ACC112 (cell line): ENCODE results near the gene WT1.

Experiments used
- H2AFZ ChIP-seq: fragments of 200-600 bp; sonication (generic); one replicate; pipeline ENCODE4 v1.6.0; 2017; ENCODE audit warnings: antibody characterized with exemption, low read length; ENCODE audit not compliant: unreplicated experiment
- H3K27ac ChIP-seq: fragments of 200-600 bp; sonication (generic); 2 replicates; pipeline ENCODE4 v1.5.1; 2014; ENCODE audit warnings: low read depth, mild to moderate bottlenecking, antibody characterized with exemption, low read length, moderate library complexity
- H3K27me3 ChIP-seq: fragments of 200-600 bp; sonication (generic); 2 replicates; pipeline ENCODE4 v1.6.1; 2014; ENCODE audit warnings: mild to moderate bottlenecking, antibody characterized with exemption, low read length, moderate library complexity, mixed read lengths; ENCODE audit not compliant: insufficient read depth
- H3K36me3 ChIP-seq: fragments of 200-600 bp; sonication (generic); 2 replicates; pipeline ENCODE4 v1.6.1; 2016; ENCODE audit warnings: mild to moderate bottlenecking, antibody characterized with exemption, low read length, moderate library complexity, mixed read lengths; ENCODE audit not compliant: insufficient read depth
- H3K4me1 ChIP-seq: fragments of 200-600 bp; sonication (generic); one replicate; pipeline ENCODE4 v1.6.1; 2016; ENCODE audit warnings: low read length, mixed read lengths; ENCODE audit not compliant: insufficient read depth, unreplicated experiment, control insufficient read depth
- H3K4me3 ChIP-seq: fragments of 200-600 bp; sonication (generic); 2 replicates; pipeline ENCODE4 v1.5.1; 2014; ENCODE audit warnings: mild to moderate bottlenecking, low read depth, low read length
- H3K79me2 ChIP-seq: fragments of 200-600 bp; sonication (generic); one replicate; pipeline ENCODE4 v1.6.0; 2016; ENCODE audit warnings: low read length; ENCODE audit not compliant: control insufficient read depth, unreplicated experiment, insufficient read depth

WT1 gene

GRCh38 chr11:32438346-32438865, 3.1 kb upstream of the WT1 start:
- Histone ChIP-seq H3K4me1 (no peaks in the 10 kb centered on the region), H3K79me2 (no peaks in the 10 kb centered on the region), H3K36me3 (no peaks in the 10 kb centered on the region), H3K27me3 (peaks cover 97% of the 10 kb centered on the region), H3K27ac (no peak overlapping the region), H3K4me3 (no peak overlapping the region), H2AFZ (no peak overlapping the region)

- Histone ChIP-seq H3K27ac (no peak overlapping the region), H2AFZ (no peak overlapping the region), H3K4me3 (no peak overlapping the region), H3K79me2 (no peaks in the 10 kb centered on the region), H3K4me1 (no peaks in the 10 kb centered on the region), H3K36me3 (no peaks in the 10 kb centered on the region), H3K27me3 (peaks cover 97% of the 10 kb centered on the region)
Observed at GRCh38 chr11:32437495-32438345, 2.4 kb upstream of the WT1 start.

GRCh38 chr11:32436751-32437494, 1.6 kb upstream of the WT1 start:
- Histone ChIP-seq H3K4me3 (no peak overlapping the region), H3K27me3 (peaks cover 97% of the 10 kb centered on the region), H3K4me1 (no peaks in the 10 kb centered on the region)

GRCh38 chr11:32435942-32436750, 807 bp upstream of the WT1 start:
- Histone ChIP-seq H3K4me1 (no peaks in the 10 kb centered on the region), H3K36me3 (no peaks in the 10 kb centered on the region), H3K4me3 (peak overlapping the region; percentile 60), H3K79me2 (no peaks in the 10 kb centered on the region), H3K27me3 (peaks cover 97% of the 10 kb centered on the region), H2AFZ (no peak overlapping the region), H3K27ac (no peak overlapping the region)

More at GRCh38 chr11:32436751-32437494, 1.6 kb upstream of the WT1 start:
- Histone ChIP-seq H3K79me2 (no peaks in the 10 kb centered on the region), H3K36me3 (no peaks in the 10 kb centered on the region), H2AFZ (no peak overlapping the region), H3K27ac (no peak overlapping the region)

GRCh38 chr11:32435152-32435480, 223 bp downstream of the WT1 start:
- Histone ChIP-seq H3K27me3 (peaks cover 97% of the 10 kb centered on the region), H2AFZ (no peak overlapping the region), H3K36me3 (no peaks in the 10 kb centered on the region), H3K4me1 (no peaks in the 10 kb centered on the region), H3K79me2 (no peaks in the 10 kb centered on the region), H3K27ac (no peak overlapping the region), H3K4me3 (0 out of 2 replicates have a peak overlapping the region, but pooled peaks have one; percentile 15)

GRCh38 chr11:32434356-32435151, 785 bp downstream of the WT1 start:
- Histone ChIP-seq H3K79me2 (no peaks in the 10 kb centered on the region), H3K4me3 (peak overlapping the region; percentile 71; the same call in 1 of the 2 replicates), H2AFZ (no peak overlapping the region), H3K27ac (no peak overlapping the region), H3K27me3 (peaks cover 98% of the 10 kb centered on the region), H3K36me3 (no peaks in the 10 kb centered on the region), H3K4me1 (no peaks in the 10 kb centered on the region)

- peaks cover 98% of the 10 kb centered on the region for H3K27me3 ChIP-seq
- no peak overlapping the region for H3K27ac ChIP-seq
- no peaks in the 10 kb centered on the region for H3K36me3 ChIP-seq
- no peaks in the 10 kb centered on the region for H3K4me1 ChIP-seq
- H2AFZ ChIP-seq: no peak overlapping the region
- peak overlapping the region; percentile 71 for H3K4me3 ChIP-seq
- H3K79me2 ChIP-seq: no peaks in the 10 kb centered on the region
Observed at GRCh38 chr11:32433914-32434355, 1.4 kb downstream of the WT1 start.

- H3K4me1 ChIP-seq: no peaks in the 10 kb centered on the region
- H3K79me2 ChIP-seq: no peaks in the 10 kb centered on the region
- no peak overlapping the region for H3K27ac ChIP-seq
- H3K4me3 ChIP-seq: peak overlapping the region; percentile 71
- H3K27me3 ChIP-seq: peaks cover 98% of the 10 kb centered on the region
- H3K36me3 ChIP-seq: no peaks in the 10 kb centered on the region
- H2AFZ ChIP-seq: no peak overlapping the region
Observed at GRCh38 chr11:32433101-32433913, 2.0 kb downstream of the WT1 start.

GRCh38 chr11:32432565-32432964, 2.8 kb downstream of the WT1 start:
- no peak overlapping the region for H3K27ac ChIP-seq
- peaks cover 98% of the 10 kb centered on the region for H3K27me3 ChIP-seq
- no peaks in the 10 kb centered on the region for H3K4me1 ChIP-seq
- no peaks in the 10 kb centered on the region for H3K79me2 ChIP-seq
- H3K36me3 ChIP-seq: no peaks in the 10 kb centered on the region
- no peak overlapping the region for H2AFZ ChIP-seq
- H3K4me3 ChIP-seq: no peak overlapping the region
